ENCODE results near the gene EEA1.

The EEA1 gene

GRCh38 chr12:92938018-92938417 lies 8.9 kb upstream of the EEA1 start:
- DNase-seq (ENCODE audit: low read depth in 2 of 2): no peak

- DNase-seq (ENCODE audit: low read depth in 2 of 2): no peak
Observed at GRCh38 chr12:92933606-92934005, 4.5 kb upstream of the EEA1 start.

DNA sequence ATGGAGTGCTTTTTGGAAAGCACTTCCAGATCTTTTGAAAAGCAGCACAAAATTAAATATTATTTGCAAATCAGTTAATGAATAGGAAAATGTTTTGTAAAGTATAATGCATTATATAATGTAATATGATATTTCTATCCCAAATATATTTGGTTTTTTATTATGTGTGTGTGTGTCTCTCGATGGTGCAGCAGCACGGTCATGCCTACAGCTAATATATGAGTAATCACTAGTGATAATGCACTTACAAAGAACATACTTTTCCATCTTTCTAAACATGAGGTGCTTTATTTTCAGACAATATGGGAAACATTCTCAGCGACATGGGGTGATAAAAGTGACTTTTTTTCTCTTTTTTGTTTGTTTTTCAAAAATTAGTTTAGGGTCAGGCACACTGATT lies 1.3 kb upstream of the EEA1 start:
- no peak for DNase-seq (ENCODE audit: low read depth in 2 of 2)

DNA sequence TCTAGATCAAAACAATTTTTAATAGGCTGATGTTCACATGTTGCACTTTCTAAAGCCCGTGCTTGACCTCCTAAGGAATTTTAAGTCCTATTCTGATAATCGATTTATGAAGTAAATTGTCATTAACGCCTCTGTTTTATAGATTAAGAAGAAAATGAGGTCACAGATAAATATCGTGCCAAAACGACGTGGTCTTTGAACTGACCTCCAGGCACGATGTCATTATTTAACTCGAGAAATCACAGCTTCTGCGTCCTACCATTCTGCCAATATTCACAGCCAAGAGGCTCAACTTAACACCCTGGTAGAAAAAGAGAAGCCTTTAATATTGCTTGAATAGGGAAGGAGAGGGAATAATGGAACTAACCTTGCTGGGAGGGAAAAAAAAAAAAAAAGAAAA lies 888 bp upstream of the EEA1 start:
- no peak for DNase-seq (ENCODE audit: low read depth in 2 of 2)

DNA sequence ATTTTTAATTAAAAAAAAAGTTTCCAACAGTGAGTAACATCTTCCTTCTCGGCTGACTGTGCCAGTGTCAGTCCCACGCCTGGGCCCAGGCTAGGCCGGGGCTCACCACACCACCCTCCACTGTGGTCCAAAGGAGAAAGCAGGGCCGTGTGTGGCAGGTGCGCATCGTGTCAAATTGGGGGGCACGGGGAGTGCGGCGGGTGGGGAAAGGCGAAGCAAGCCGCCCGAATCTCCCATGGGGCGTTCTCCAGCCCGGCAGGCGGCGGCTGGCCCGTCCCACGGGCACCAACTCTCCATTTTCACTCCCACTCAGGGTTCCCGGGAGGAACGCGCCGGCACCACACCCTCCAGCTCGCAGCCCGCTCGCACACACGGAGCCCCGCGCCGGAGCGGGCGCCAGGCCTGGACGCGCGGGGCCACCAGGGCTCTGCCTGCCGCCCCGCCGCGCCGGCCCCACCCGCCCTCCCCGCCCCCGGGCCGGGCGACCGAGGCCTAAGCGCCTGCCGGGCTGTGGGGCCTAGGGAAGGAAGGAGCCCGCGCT lies 604 bp downstream of the EEA1 start:
- DNase-seq (ENCODE audit: low read depth in 2 of 2): peak; percentile 49 to 55

GRCh38 chr12:92927436-92928281 lies 1.4 kb downstream of the EEA1 start:
- DNase-seq (ENCODE audit: low read depth in 2 of 2): no peak

GRCh38 chr12:92927055-92927435 lies 2.0 kb downstream of the EEA1 start:
- DNase-seq (ENCODE audit: low read depth in 2 of 2): peak; percentile 38 to 48

DNA sequence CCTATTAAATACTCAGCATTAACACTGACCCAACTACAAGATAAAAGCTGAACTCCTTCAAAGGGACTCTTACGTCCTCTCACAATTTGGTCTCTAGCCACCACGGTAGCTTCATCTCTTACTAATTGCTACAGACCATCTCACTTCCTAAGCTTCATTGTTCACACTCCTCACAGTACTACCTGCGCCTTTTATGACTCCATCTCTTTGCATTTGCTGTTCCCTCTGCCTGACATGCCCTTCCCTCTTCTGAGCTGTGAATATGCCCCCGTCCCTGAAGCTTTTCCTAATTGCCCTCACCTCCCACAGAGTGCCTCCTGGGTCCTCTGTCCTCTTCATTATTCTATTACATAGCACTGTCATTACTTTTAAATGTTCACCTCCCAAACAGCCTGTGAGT lies 2.5 kb downstream of the EEA1 start:
- DNase-seq (ENCODE audit: low read depth in 2 of 2): no peak

DNA sequence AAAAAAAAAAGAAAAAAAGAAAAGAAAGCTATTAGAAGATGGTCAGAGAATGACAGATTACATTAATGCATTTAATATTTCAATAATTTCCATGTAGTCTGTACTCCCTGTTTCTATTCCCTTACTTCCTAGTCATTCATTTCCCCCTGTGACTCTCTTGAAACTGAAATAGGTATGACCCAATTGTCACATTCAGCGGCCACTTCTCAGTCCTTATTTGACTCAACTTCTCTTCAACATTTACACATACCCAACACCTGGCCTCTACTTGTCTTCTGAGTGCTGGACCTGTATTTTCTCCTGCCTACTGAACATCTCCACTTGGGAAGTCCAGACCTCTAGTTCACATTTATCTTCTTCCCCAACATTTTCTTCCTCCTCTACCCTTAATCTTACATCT lies 7.2 kb downstream of the EEA1 start:
- DNase-seq (ENCODE audit: low read depth in 2 of 2): no peak

DNA sequence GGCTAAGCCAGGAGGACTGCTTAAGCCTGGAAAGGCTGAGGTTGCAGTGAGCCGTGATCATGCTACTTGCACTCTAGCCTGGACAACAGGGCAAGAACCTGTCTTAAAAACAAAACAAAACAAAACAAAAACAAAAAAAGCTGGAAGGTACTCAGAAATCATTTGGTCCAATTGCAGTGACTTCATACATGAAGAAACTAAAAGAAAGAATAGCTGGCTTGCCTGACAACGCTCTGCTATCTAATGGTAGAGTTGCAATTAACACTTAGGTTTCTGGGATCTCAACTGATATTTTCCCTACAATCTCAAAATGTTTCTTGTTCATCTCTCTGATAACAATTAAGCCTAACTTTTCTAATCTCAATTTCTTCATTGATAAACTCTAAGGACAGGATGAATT lies 13.7 kb downstream of the EEA1 start:
- no peak for DNase-seq (ENCODE audit: low read depth in 2 of 2)

- DNase-seq (ENCODE audit: low read depth in 2 of 2): no peak
Observed at GRCh38 chr12:92914170-92914569, 14.9 kb downstream of the EEA1 start.

GRCh38 chr12:92912672-92913071 lies 16.4 kb downstream of the EEA1 start:
- no peak for DNase-seq (ENCODE audit: low read depth in 2 of 2)

GRCh38 chr12:92912052-92912451 lies 17.0 kb downstream of the EEA1 start:
- no peak for DNase-seq (ENCODE audit: low read depth in 2 of 2)

DNA sequence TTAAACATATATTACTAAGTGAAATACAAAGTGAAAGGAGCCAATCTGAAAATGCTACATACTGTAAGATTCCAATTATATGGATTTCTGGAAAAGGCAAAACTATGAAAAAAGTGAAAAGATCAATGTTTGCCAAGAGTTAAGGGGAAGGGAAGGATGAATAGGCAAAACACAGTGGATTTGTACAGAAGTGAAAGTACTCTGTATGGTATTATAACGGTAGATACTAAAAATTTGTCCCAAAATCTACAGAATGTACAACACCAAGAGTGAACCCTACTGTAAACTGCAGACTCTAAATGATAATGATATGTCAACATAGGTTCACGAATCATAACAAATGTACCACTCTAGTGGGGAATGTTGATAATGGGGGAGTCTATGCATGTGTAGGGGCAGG lies 17.8 kb downstream of the EEA1 start:
- DNase-seq (ENCODE audit: low read depth in 2 of 2): no peak

GRCh38 chr12:92908108-92908507 lies 21.0 kb downstream of the EEA1 start:
- DNase-seq (ENCODE audit: low read depth in 2 of 2): no peak

GRCh38 chr12:92905811-92906554 lies 23.1 kb downstream of the EEA1 start:
- no peak for DNase-seq (ENCODE audit: low read depth in 2 of 2)

- DNase-seq (ENCODE audit: low read depth in 2 of 2): no peak
Observed at GRCh38 chr12:92905258-92905810, 23.8 kb downstream of the EEA1 start.

DNA sequence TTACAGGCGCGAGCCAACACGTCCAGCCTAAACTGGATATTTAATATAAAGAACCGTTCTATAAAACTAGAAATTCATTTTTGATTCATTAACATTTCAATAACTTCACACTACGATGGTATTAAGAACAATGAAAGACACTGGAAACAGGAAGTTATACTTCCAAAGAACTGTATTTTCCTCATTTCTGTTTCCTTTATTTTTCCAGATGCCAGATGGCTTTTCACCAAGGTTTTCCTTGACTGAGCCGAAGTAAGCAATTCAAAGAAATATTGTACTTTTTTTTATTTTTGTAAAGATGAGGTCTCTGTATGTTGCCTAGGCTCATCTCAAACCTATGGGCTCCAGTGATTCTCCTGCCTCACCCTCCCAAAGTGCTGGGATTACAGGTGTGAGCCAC lies 28.2 kb downstream of the EEA1 start:
- no peak for DNase-seq (ENCODE audit: low read depth in 2 of 2)

DNA sequence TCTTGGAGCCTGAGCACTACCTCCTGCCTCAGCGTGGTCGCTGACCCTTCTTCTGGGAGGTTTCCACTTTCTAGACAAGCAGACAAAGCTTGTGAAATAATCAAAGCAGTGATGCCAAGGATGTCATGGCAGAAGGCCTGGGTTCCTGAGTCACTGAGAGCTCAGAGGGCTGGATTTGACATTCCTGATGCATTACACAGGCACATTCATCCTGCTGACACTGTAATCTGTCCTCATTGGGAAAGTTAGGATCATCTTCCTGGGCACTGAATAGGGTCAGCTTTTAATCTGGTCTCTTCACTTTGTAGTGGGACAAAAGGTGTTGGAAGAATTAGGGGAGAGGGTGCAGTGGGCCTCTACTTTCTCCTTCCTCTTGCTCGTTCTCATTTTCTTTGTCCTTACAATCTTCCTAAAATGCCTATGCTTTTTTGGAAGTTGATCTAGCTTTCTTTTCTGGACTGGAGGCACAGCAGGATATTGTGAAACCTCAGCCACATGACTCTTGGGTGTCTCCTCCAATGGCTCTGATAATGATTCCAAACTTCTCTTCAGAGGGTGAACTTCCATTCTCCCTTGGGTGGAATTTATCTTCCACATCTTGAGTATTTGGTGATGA lies 29.6 kb downstream of the EEA1 start:
- no peak for DNase-seq (ENCODE audit: low read depth in 2 of 2)

GRCh38 chr12:92898755-92899154 lies 30.3 kb downstream of the EEA1 start:
- no peak for DNase-seq (ENCODE audit: low read depth in 2 of 2)

- no peak for DNase-seq (ENCODE audit: low read depth in 2 of 2)
Observed at GRCh38 chr12:92897844-92898243, 31.3 kb downstream of the EEA1 start.

DNA sequence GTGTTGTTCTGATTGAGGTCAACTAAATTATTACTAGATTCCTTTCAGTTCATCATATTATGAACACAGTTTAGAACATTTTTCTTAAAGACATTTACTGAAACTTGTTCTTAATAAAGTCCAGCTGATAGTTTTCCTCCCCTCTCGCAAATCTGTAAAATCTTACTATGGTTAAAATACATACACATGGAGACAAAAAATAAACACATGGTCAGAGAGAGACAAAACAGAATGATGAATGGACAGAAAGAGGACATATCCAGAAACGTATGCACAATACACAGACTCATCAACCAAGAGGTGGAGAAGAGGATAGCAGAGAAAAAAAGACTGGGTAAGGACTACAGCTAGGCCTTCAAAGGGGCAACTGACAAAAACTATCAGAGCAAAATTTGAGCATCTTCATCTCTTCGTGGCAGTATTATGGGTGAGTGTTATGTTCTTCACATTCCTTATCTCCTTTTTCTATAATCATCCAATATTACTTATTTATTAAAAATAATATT lies 38.4 kb downstream of the EEA1 start:
- no peak for DNase-seq (ENCODE audit: low read depth in 2 of 2)
